Measurements from ENCODE around the gene CCND1.
"Not testable (repeated sequence)": the region's sequence is repeated elsewhere in the genome, so short reads cannot be mapped to it uniquely, and the experiment has no call there.

CCND1 gene

GRCh38 chr11:69617682-69618081, 23.3 kb upstream of the CCND1 start:
- no peak overlapping the region for H3K9ac ChIP-seq (ENCODE audit: low read length in 5 of 5)
- no peaks in the 10 kb centered on the region for H3K9me3 ChIP-seq (ENCODE audit: control insufficient read depth in 5 of 5, low read length in 5 of 5)
- H3K36me3 ChIP-seq (ENCODE audit: control insufficient read depth in 5 of 5, insufficient read depth in 5 of 5, low read length in 5 of 5), result no peaks in the 10 kb centered on the region
- H3K27ac ChIP-seq (ENCODE audit: low read depth, low read length), result no peak overlapping the region
- no peak overlapping the region for H3K4me3 ChIP-seq (ENCODE audit: low read depth in 1 of 5, low read length in 5 of 5)
- H3K27me3 ChIP-seq (ENCODE audit: control insufficient read depth in 5 of 5, insufficient read depth in 4 of 5, low read length in 5 of 5), result peaks cover 0 to 9% (median 0%) of the 10 kb centered on the region in 5 donors
- H3K4me1 ChIP-seq (ENCODE audit: control insufficient read depth in 5 of 5, insufficient read depth in 5 of 5, low read length in 5 of 5), result no peaks in the 10 kb centered on the region

- Histone ChIP-seq H3K9me3 (ENCODE audit: control insufficient read depth in 5 of 5, low read length in 5 of 5) (no peaks in the 10 kb centered on the region), H3K4me1 (ENCODE audit: control insufficient read depth in 5 of 5, insufficient read depth in 5 of 5, low read length in 5 of 5) (no peaks in the 10 kb centered on the region), H3K9ac (ENCODE audit: low read length in 5 of 5) (no peak overlapping the region)
Measured at GRCh38 chr11:69618237-69618636, 22.7 kb upstream of the CCND1 start.

GRCh38 chr11:69620683-69621290, 20.2 kb upstream of the CCND1 start:
- Histone ChIP-seq H3K27ac (ENCODE audit: low read depth, low read length) (no peak overlapping the region), H3K9ac (ENCODE audit: low read length in 5 of 5) (no peak overlapping the region), H3K27me3 (ENCODE audit: control insufficient read depth in 5 of 5, insufficient read depth in 4 of 5, low read length in 5 of 5) (peaks cover 0 to 3% (median 0%) of the 10 kb centered on the region in 5 donors), H3K36me3 (ENCODE audit: control insufficient read depth in 5 of 5, insufficient read depth in 5 of 5, low read length in 5 of 5) (no peaks in the 10 kb centered on the region), H3K4me1 (ENCODE audit: control insufficient read depth in 5 of 5, insufficient read depth in 5 of 5, low read length in 5 of 5) (no peaks in the 10 kb centered on the region), H3K9me3 (ENCODE audit: control insufficient read depth in 5 of 5, low read length in 5 of 5) (no peaks in the 10 kb centered on the region), H3K4me3 (ENCODE audit: low read depth in 1 of 5, low read length in 5 of 5) (no peak overlapping the region)

More at GRCh38 chr11:69618237-69618636, 22.7 kb upstream of the CCND1 start:
- no peak overlapping the region for H3K27ac ChIP-seq (ENCODE audit: low read depth, low read length)
- no peak overlapping the region for H3K4me3 ChIP-seq (ENCODE audit: low read depth in 1 of 5, low read length in 5 of 5)
- no peaks in the 10 kb centered on the region for H3K36me3 ChIP-seq (ENCODE audit: control insufficient read depth in 5 of 5, insufficient read depth in 5 of 5, low read length in 5 of 5)
- H3K27me3 ChIP-seq (ENCODE audit: control insufficient read depth in 5 of 5, insufficient read depth in 4 of 5, low read length in 5 of 5), result peaks cover 0 to 9% (median 0%) of the 10 kb centered on the region in 5 donors

- not testable (repeated sequence) for H3K36me3 ChIP-seq (ENCODE audit: control insufficient read depth in 5 of 5, insufficient read depth in 5 of 5, low read length in 5 of 5); H3K9me3 ChIP-seq (ENCODE audit: control insufficient read depth in 5 of 5, low read length in 5 of 5); H3K27me3 ChIP-seq (ENCODE audit: control insufficient read depth in 5 of 5, insufficient read depth in 4 of 5, low read length in 5 of 5); H3K9ac ChIP-seq (ENCODE audit: low read length in 5 of 5); H3K4me1 ChIP-seq (ENCODE audit: control insufficient read depth in 5 of 5, insufficient read depth in 5 of 5, low read length in 5 of 5); H3K4me3 ChIP-seq (ENCODE audit: low read depth in 1 of 5, low read length in 5 of 5); H3K27ac ChIP-seq (ENCODE audit: low read depth, low read length)
Measured at GRCh38 chr11:69622097-69622681, 18.8 kb upstream of the CCND1 start.

- no peaks in the 10 kb centered on the region for H3K36me3 ChIP-seq (ENCODE audit: control insufficient read depth in 5 of 5, insufficient read depth in 5 of 5, low read length in 5 of 5)
- H3K9ac ChIP-seq (ENCODE audit: low read length in 5 of 5), result no peak overlapping the region
- no peak overlapping the region for H3K4me3 ChIP-seq (ENCODE audit: low read depth in 1 of 5, low read length in 5 of 5)
- no peak overlapping the region for H3K27ac ChIP-seq (ENCODE audit: low read depth, low read length)
- peaks cover 0 to 2% (median 0%) of the 10 kb centered on the region in 5 donors for H3K9me3 ChIP-seq (ENCODE audit: control insufficient read depth in 5 of 5, low read length in 5 of 5)
- H3K4me1 ChIP-seq (ENCODE audit: control insufficient read depth in 5 of 5, insufficient read depth in 5 of 5, low read length in 5 of 5), result peaks cover 0 to 4% (median 0%) of the 10 kb centered on the region in 5 donors
- no peaks in the 10 kb centered on the region for H3K27me3 ChIP-seq (ENCODE audit: control insufficient read depth in 5 of 5, insufficient read depth in 4 of 5, low read length in 5 of 5)
Measured at GRCh38 chr11:69624293-69624692, 16.7 kb upstream of the CCND1 start.

- Histone ChIP-seq H3K9me3 (ENCODE audit: control insufficient read depth in 5 of 5, low read length in 5 of 5) (peaks cover 0 to 10% (median 6%) of the 10 kb centered on the region in 5 donors), H3K36me3 (ENCODE audit: control insufficient read depth in 5 of 5, insufficient read depth in 5 of 5, low read length in 5 of 5) (no peaks in the 10 kb centered on the region), H3K27ac (ENCODE audit: low read depth, low read length) (no peak overlapping the region), H3K4me1 (ENCODE audit: control insufficient read depth in 5 of 5, insufficient read depth in 5 of 5, low read length in 5 of 5) (peaks cover 0 to 8% (median 0%) of the 10 kb centered on the region in 5 donors), H3K4me3 (ENCODE audit: low read depth in 1 of 5, low read length in 5 of 5) (no peak overlapping the region), H3K9ac (ENCODE audit: low read length in 5 of 5) (no peak overlapping the region), H3K27me3 (ENCODE audit: control insufficient read depth in 5 of 5, insufficient read depth in 4 of 5, low read length in 5 of 5) (no peaks in the 10 kb centered on the region)
Measured at GRCh38 chr11:69625476-69625875, 15.5 kb upstream of the CCND1 start.

- Histone ChIP-seq H3K9ac (ENCODE audit: low read length in 5 of 5) (no peak overlapping the region), H3K36me3 (ENCODE audit: control insufficient read depth in 5 of 5, insufficient read depth in 5 of 5, low read length in 5 of 5) (no peaks in the 10 kb centered on the region)
Measured at GRCh38 chr11:69627551-69627950, 13.4 kb upstream of the CCND1 start.

GRCh38 chr11:69630017-69630416, 10.9 kb upstream of the CCND1 start:
- no peak overlapping the region for H3K9ac ChIP-seq (ENCODE audit: low read length in 5 of 5)
- no peaks in the 10 kb centered on the region for H3K36me3 ChIP-seq (ENCODE audit: control insufficient read depth in 5 of 5, insufficient read depth in 5 of 5, low read length in 5 of 5)
- peaks cover 0 to 10% (median 6%) of the 10 kb centered on the region in 5 donors for H3K9me3 ChIP-seq (ENCODE audit: control insufficient read depth in 5 of 5, low read length in 5 of 5)
- H3K4me3 ChIP-seq (ENCODE audit: low read depth in 1 of 5, low read length in 5 of 5), result no peak overlapping the region
- no peak overlapping the region for H3K27ac ChIP-seq (ENCODE audit: low read depth, low read length)
- H3K4me1 ChIP-seq (ENCODE audit: control insufficient read depth in 5 of 5, insufficient read depth in 5 of 5, low read length in 5 of 5), result peaks cover 0 to 8% (median 0%) of the 10 kb centered on the region in 5 donors
- H3K27me3 ChIP-seq (ENCODE audit: control insufficient read depth in 5 of 5, insufficient read depth in 4 of 5, low read length in 5 of 5), result no peaks in the 10 kb centered on the region

More at GRCh38 chr11:69627551-69627950, 13.4 kb upstream of the CCND1 start:
- no peak overlapping the region for H3K4me3 ChIP-seq (ENCODE audit: low read depth in 1 of 5, low read length in 5 of 5)
- H3K27ac ChIP-seq (ENCODE audit: low read depth, low read length), result no peak overlapping the region
- H3K9me3 ChIP-seq (ENCODE audit: control insufficient read depth in 5 of 5, low read length in 5 of 5), result peaks cover 0 to 10% (median 6%) of the 10 kb centered on the region in 5 donors
- H3K4me1 ChIP-seq (ENCODE audit: control insufficient read depth in 5 of 5, insufficient read depth in 5 of 5, low read length in 5 of 5), result peaks cover 0 to 8% (median 0%) of the 10 kb centered on the region in 5 donors
- no peaks in the 10 kb centered on the region for H3K27me3 ChIP-seq (ENCODE audit: control insufficient read depth in 5 of 5, insufficient read depth in 4 of 5, low read length in 5 of 5)

GRCh38 chr11:69630424-69630823, 10.5 kb upstream of the CCND1 start:
- H3K27ac ChIP-seq (ENCODE audit: low read depth, low read length), result no peak overlapping the region
- H3K9ac ChIP-seq (ENCODE audit: low read length in 5 of 5), result no peak overlapping the region
- H3K4me1 ChIP-seq (ENCODE audit: control insufficient read depth in 5 of 5, insufficient read depth in 5 of 5, low read length in 5 of 5), result peaks cover 0 to 8% (median 0%) of the 10 kb centered on the region in 5 donors
- H3K36me3 ChIP-seq (ENCODE audit: control insufficient read depth in 5 of 5, insufficient read depth in 5 of 5, low read length in 5 of 5), result no peaks in the 10 kb centered on the region
- peaks cover 0 to 10% (median 6%) of the 10 kb centered on the region in 5 donors for H3K9me3 ChIP-seq (ENCODE audit: control insufficient read depth in 5 of 5, low read length in 5 of 5)
- no peaks in the 10 kb centered on the region for H3K27me3 ChIP-seq (ENCODE audit: control insufficient read depth in 5 of 5, insufficient read depth in 4 of 5, low read length in 5 of 5)
- no peak overlapping the region for H3K4me3 ChIP-seq (ENCODE audit: low read depth in 1 of 5, low read length in 5 of 5)

- Histone ChIP-seq H3K9ac (ENCODE audit: low read length in 5 of 5) (no peak overlapping the region), H3K36me3 (ENCODE audit: control insufficient read depth in 5 of 5, insufficient read depth in 5 of 5, low read length in 5 of 5) (no peaks in the 10 kb centered on the region), H3K9me3 (ENCODE audit: control insufficient read depth in 5 of 5, low read length in 5 of 5) (peaks cover 0 to 10% (median 6%) of the 10 kb centered on the region in 5 donors), H3K4me1 (ENCODE audit: control insufficient read depth in 5 of 5, insufficient read depth in 5 of 5, low read length in 5 of 5) (peaks cover 0 to 29% (median 22%) of the 10 kb centered on the region in 5 donors), H3K27me3 (ENCODE audit: control insufficient read depth in 5 of 5, insufficient read depth in 4 of 5, low read length in 5 of 5) (peaks cover 0 to 8% (median 0%) of the 10 kb centered on the region in 5 donors), H3K27ac (ENCODE audit: low read depth, low read length) (no peak overlapping the region), H3K4me3 (ENCODE audit: low read depth in 1 of 5, low read length in 5 of 5) (no peak overlapping the region)
Measured at GRCh38 chr11:69632900-69633299, 8.1 kb upstream of the CCND1 start.

Measured in subcutaneous abdominal adipose tissue (tissue), 5 donors.